Breast epithelium (tissue), 3 donors: ENCODE measurements around the gene OR51Q1.

Experiments
- POLR2A ChIP-seq: fragments of 450-650 bp; IDR thresholded peaks from one replicate; pipeline ENCODE4 v1.6.1; 2016; ENCODE audit warnings: antibody characterized with exemption, mild to moderate bottlenecking, moderate library complexity
- TF ChIP-seq, protein P1 (sequence below), 3 donors: fragments of 450-650 bp; IDR thresholded peaks; one replicate each; pipeline ENCODE4 v1.5.1; 2016 to 2017; ENCODE audit warnings: antibody characterized with exemption in 3 of 3, mild to moderate bottlenecking in 3 of 3, moderate library complexity in 3 of 3

GRCh38 chr11:5443835-5444393 is 22.0 kb downstream of the OR51Q1 start:
- no peak for TF ChIP-seq POLR2A
- TF ChIP-seq, protein P1, sequence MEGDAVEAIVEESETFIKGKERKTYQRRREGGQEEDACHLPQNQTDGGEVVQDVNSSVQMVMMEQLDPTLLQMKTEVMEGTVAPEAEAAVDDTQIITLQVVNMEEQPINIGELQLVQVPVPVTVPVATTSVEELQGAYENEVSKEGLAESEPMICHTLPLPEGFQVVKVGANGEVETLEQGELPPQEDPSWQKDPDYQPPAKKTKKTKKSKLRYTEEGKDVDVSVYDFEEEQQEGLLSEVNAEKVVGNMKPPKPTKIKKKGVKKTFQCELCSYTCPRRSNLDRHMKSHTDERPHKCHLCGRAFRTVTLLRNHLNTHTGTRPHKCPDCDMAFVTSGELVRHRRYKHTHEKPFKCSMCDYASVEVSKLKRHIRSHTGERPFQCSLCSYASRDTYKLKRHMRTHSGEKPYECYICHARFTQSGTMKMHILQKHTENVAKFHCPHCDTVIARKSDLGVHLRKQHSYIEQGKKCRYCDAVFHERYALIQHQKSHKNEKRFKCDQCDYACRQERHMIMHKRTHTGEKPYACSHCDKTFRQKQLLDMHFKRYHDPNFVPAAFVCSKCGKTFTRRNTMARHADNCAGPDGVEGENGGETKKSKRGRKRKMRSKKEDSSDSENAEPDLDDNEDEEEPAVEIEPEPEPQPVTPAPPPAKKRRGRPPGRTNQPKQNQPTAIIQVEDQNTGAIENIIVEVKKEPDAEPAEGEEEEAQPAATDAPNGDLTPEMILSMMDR (IDR thresholded peaks at IDR 0.05): no peak
